ENCODE results near the gene INSRR. TPM values are rescaled to one million over a fixed set of nuclear protein-coding genes. Genes with fewer than 3 reads are reported as not detected.
A peak's percentile ranks its signal among the peaks of the same experiment; 100 is the strongest.

INSRR gene
- total and polyA plus RNA-seq, 9 of the 15 experiments (the other 6 are each of a cell fraction or from before 2014, with no cell fraction given) = 0.03 to 0.18 (median 0.06) TPM; not detected in 3

GRCh38 chr1:156889802-156890580, 31.1 kb upstream of the INSRR start (continued):
- TF ChIP-seq ZNF592 (IDR thresholded peaks at IDR 0.05) = no peak
- no peak for TF ChIP-seq TAF15 (IDR thresholded peaks at IDR 0.05; ENCODE audit: low read depth, low read length)
- TF ChIP-seq BHLHE40 (IDR thresholded peaks at IDR 0.05; ENCODE audit: low read length) = peak; percentile 73
- 0 out of 2 replicates have a peak, but pooled peaks have one; percentile 46 for TF ChIP-seq HCFC1 (IDR thresholded peaks at IDR 0.05; ENCODE audit: low read depth, low read length)
- no peak for TF ChIP-seq NFYB (IDR thresholded peaks at IDR 0.05; ENCODE audit: extremely low read depth, insufficient read length)
- TF ChIP-seq CTCF (IDR thresholded peaks at IDR 0.05 in 2 of 3, conservative IDR thresholded peaks at IDR 0.05 in 1 of 3; ENCODE audit: insufficient read depth in 2 of 3, low read depth in 1 of 3, low read length in 3 of 3) = peak; percentile 89 to 95 (median 90)
- no peak for TF ChIP-seq MECOM (CRISPR knock-in tag; IDR thresholded peaks at IDR 0.05)
- no peak for TF ChIP-seq HNRNPUL1 (IDR thresholded peaks at IDR 0.05; ENCODE audit: low read length)
- no peak for TF ChIP-seq SIX5 (IDR thresholded peaks at IDR 0.05; ENCODE audit: borderline replicate concordance in 1 of 2, insufficient read depth in 1 of 2, low read depth in 1 of 2, low read length in 2 of 2)
- no peak for TF ChIP-seq PCBP2 (IDR thresholded peaks at IDR 0.05; ENCODE audit: low read depth, low read length, poor library complexity, severe bottlenecking)
- TF ChIP-seq RB1 (IDR thresholded peaks at IDR 0.05; ENCODE audit: low read depth) = peak; percentile 89
- TF ChIP-seq DEAF1 (CRISPR knock-in tag; IDR thresholded peaks at IDR 0.05) = peak; percentile 89

All from K562 (cell line).